ENCODE data around the gene SLC15A4.

SLC15A4 gene

DNA sequence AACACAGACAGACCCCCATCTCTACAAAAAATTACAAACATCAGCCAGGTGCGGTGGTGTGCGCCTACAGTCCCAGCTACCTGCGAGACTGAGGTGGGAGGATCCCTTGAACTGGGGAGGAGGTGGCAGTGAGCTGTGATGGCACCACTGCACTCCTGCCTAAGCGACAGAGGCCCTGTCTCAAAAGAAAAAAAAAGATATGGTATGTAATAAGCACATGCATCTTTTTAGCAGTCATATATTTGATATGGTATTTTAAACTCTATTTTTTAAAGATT is 7.2 kb downstream of the SLC15A4 start:
- H3K9me2 ChIP-seq (replicated peaks; ENCODE audit: low read depth, low read length) = no peaks in the 10 kb centered on the region
- H3K9ac ChIP-seq (ENCODE audit: low read depth, low read length, poor library complexity, severe bottlenecking) = peak overlapping the region; percentile 15
- H3K79me2 ChIP-seq (ENCODE audit: insufficient read depth, low read length) = peaks cover 100% of the 10 kb centered on the region
- H3K4me2 ChIP-seq (ENCODE audit: low read depth, low read length, poor library complexity, severe bottlenecking) = peak overlapping the region; percentile 84
- TF ChIP-seq, protein P1, sequence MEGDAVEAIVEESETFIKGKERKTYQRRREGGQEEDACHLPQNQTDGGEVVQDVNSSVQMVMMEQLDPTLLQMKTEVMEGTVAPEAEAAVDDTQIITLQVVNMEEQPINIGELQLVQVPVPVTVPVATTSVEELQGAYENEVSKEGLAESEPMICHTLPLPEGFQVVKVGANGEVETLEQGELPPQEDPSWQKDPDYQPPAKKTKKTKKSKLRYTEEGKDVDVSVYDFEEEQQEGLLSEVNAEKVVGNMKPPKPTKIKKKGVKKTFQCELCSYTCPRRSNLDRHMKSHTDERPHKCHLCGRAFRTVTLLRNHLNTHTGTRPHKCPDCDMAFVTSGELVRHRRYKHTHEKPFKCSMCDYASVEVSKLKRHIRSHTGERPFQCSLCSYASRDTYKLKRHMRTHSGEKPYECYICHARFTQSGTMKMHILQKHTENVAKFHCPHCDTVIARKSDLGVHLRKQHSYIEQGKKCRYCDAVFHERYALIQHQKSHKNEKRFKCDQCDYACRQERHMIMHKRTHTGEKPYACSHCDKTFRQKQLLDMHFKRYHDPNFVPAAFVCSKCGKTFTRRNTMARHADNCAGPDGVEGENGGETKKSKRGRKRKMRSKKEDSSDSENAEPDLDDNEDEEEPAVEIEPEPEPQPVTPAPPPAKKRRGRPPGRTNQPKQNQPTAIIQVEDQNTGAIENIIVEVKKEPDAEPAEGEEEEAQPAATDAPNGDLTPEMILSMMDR (conservative IDR thresholded peaks at IDR 0.05; ENCODE audit: low read length) = no peak
- TF ChIP-seq EZH2phosphoT487 (IDR thresholded peaks at IDR 0.05; ENCODE audit: borderline replicate concordance) = no peak
- no peaks in the 10 kb centered on the region for H3F3A ChIP-seq (ENCODE audit: low read depth)
- H4K20me1 ChIP-seq (ENCODE audit: insufficient read depth, low read length, poor library complexity, severe bottlenecking) = peaks cover 83% of the 10 kb centered on the region
- no peaks in the 10 kb centered on the region for H3K27me3 ChIP-seq (ENCODE audit: insufficient read depth, low read length, poor library complexity, severe bottlenecking)
- H3K4me1 ChIP-seq (ENCODE audit: insufficient read depth, low read length, poor library complexity, severe bottlenecking) = peaks cover 70% of the 10 kb centered on the region
- H3K36me3 ChIP-seq (ENCODE audit: insufficient read depth, low read length) = peaks cover 26% of the 10 kb centered on the region; the same call in 1 of the 2 replicates
- H3K4me3 ChIP-seq (ENCODE audit: low read length, poor library complexity, severe bottlenecking) = peak overlapping the region; percentile 12
- no peak overlapping the region for H2AFZ ChIP-seq (ENCODE audit: low read length)
- no peaks in the 10 kb centered on the region for H3K9me3 ChIP-seq (ENCODE audit: insufficient read depth, low read depth, low read length)

DNA sequence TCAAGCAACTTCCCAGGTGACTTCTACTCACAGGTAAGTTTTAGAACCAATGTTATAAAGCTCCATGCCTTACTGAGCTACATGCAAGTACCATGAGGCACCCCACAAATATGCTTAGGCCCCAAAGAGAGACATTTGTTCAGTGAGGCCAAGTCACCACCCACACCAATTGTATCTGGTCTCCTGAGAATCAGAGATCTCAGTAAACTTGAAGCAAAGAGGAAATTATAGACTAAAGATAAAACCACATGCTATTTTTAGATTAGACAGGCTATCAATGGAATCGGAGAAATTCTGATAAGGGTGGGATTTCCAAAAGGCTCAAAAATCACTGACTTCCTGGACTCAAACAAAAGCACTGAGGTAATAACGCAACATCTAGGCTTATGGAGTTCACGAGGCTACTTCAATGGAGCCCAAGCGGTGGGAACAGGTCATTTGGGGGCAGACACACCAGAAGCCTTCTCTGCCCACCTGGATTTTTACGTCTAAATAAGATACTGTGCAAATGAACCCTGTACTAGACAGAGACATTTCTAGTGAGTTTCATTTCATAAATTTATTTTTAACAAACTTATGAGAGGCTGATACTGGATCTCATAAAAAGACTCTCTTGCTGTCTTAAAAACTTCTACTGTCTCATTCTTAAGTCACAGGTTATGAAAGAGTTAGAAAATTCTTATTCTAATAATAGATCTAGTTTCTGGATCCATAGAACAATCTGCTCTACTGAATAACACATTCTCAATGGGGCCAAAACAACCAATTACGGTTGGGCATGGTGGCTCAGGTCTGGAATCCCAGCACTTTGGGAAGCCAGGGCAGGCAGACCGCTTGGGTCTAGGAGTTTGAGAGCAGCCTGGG is 7.7 kb downstream of the SLC15A4 start:
- Histone ChIP-seq H3K27me3 (ENCODE audit: insufficient read depth, low read length, poor library complexity, severe bottlenecking) (no peaks in the 10 kb centered on the region), H3K9ac (ENCODE audit: low read depth, low read length, poor library complexity, severe bottlenecking) (no peak overlapping the region), H4K20me1 (ENCODE audit: insufficient read depth, low read length, poor library complexity, severe bottlenecking) (peaks cover 83% of the 10 kb centered on the region), H3K79me2 (ENCODE audit: insufficient read depth, low read length) (peaks cover 100% of the 10 kb centered on the region), H3K9me2 (replicated peaks; ENCODE audit: low read depth, low read length) (no peaks in the 10 kb centered on the region), H3K9me3 (ENCODE audit: insufficient read depth, low read depth, low read length) (no peaks in the 10 kb centered on the region), H2AFZ (ENCODE audit: low read length) (no peak overlapping the region), H3K4me1 (ENCODE audit: insufficient read depth, low read length, poor library complexity, severe bottlenecking) (peaks cover 70% of the 10 kb centered on the region), H3K4me3 (ENCODE audit: low read length, poor library complexity, severe bottlenecking) (peak overlapping the region; percentile 12), H3K4me2 (ENCODE audit: low read depth, low read length, poor library complexity, severe bottlenecking) (peak overlapping the region; percentile 84), H3F3A (ENCODE audit: low read depth) (no peaks in the 10 kb centered on the region), H3K36me3 (ENCODE audit: insufficient read depth, low read length) (peaks cover 26% of the 10 kb centered on the region; the same call in 1 of the 2 replicates)
- TF ChIP-seq EZH2phosphoT487 (IDR thresholded peaks at IDR 0.05; ENCODE audit: borderline replicate concordance) = no peak
- TF ChIP-seq, protein P1 (conservative IDR thresholded peaks at IDR 0.05; ENCODE audit: low read length) = no peak

DNA sequence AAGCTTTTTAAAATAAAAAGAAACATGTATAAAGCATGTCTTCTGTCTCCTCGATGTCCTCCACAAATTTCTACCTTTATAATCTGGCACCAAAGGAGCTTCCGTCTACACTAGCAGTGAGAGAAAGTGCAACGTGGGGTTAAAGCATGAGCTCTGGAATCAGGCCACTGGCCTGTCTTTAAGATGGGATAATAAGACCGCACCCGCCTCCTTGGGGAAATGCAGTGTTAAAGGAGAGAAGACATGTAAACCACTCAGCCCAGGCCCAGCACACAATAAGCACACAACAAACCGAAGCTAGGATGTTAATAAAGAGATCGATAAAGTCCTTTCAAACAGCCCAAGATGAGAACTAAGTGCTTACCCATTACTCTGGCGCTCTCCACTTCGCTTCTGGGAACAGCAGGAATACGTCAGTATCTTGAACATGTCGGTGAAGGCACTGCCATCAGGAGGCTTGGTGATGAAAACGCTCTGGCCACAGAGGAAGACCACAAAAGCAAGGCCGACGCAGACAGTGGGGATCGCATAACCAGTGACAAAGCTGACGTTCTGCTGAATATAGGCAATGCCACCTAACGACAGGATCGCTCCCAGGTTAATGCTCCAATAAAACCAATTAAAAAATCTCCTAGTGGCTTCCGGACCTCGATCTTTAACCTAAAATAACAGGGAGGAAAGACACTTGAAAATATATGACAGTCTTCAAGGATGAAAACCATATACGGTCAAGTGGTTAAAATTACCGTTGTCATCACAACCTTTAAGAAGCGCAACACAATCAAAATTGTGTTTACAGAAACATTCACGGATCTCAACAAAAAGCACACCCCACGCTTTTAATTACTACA is 9.1 kb downstream of the SLC15A4 start:
- H3K4me1 ChIP-seq (ENCODE audit: insufficient read depth, low read length, poor library complexity, severe bottlenecking) = peaks cover 64% of the 10 kb centered on the region
- H3K79me2 ChIP-seq (ENCODE audit: insufficient read depth, low read length) = peaks cover 100% of the 10 kb centered on the region

More for the DNA sequence above, 9.1 kb downstream of the SLC15A4 start:
- Histone ChIP-seq H3K9ac (ENCODE audit: low read depth, low read length, poor library complexity, severe bottlenecking) (no peak overlapping the region), H3K4me3 (ENCODE audit: low read length, poor library complexity, severe bottlenecking) (no peak overlapping the region), H2AFZ (ENCODE audit: low read length) (no peak overlapping the region), H3K9me3 (ENCODE audit: insufficient read depth, low read depth, low read length) (no peaks in the 10 kb centered on the region), H3K27me3 (ENCODE audit: insufficient read depth, low read length, poor library complexity, severe bottlenecking) (no peaks in the 10 kb centered on the region), H4K20me1 (ENCODE audit: insufficient read depth, low read length, poor library complexity, severe bottlenecking) (peaks cover 80% of the 10 kb centered on the region), H3K36me3 (ENCODE audit: insufficient read depth, low read length) (peaks cover 33% of the 10 kb centered on the region; the same call in 1 of the 2 replicates), H3K9me2 (replicated peaks; ENCODE audit: low read depth, low read length) (no peaks in the 10 kb centered on the region), H3F3A (ENCODE audit: low read depth) (no peaks in the 10 kb centered on the region), H3K4me2 (ENCODE audit: low read depth, low read length, poor library complexity, severe bottlenecking) (no peak overlapping the region)
- TF ChIP-seq EZH2phosphoT487 (IDR thresholded peaks at IDR 0.05; ENCODE audit: borderline replicate concordance) = no peak
